ENCODE measurements around the gene EDEM3.

EDEM3 gene

GRCh38 chr1:184716158-184716557 lies 38.5 kb downstream of the EDEM3 start:
- Histone ChIP-seq H4K91ac (ENCODE audit: low read length) (no peak overlapping the region), H2BK15ac (ENCODE audit: low read depth, poor library complexity, severe bottlenecking) (no peak overlapping the region), H3K9me3 (ENCODE audit: control insufficient read depth, low read length) (no peaks in the 10 kb centered on the region), H2BK12ac (ENCODE audit: low read length in 2 of 2) (no peak overlapping the region), H3K18ac (ENCODE audit: low read depth in 1 of 2, low read length in 2 of 2) (no peak overlapping the region), H3K4ac (ENCODE audit: low read depth in 1 of 2, low read length in 2 of 2) (no peak overlapping the region), H3K4me3 (ENCODE audit: insufficient read depth in 1 of 2, low read depth in 1 of 2, low read length in 2 of 2) (no peak overlapping the region), H4K8ac (ENCODE audit: low read length) (no peak overlapping the region), H3K9ac (ENCODE audit: low read length) (no peak overlapping the region), H3K14ac (ENCODE audit: low read length in 2 of 2) (no peak overlapping the region), H3K79me1 (replicated peaks; ENCODE audit: low read length, poor library complexity, severe bottlenecking) (peaks cover 1% of the 10 kb centered on the region), H2BK120ac (ENCODE audit: low read depth, low read length) (no peak overlapping the region), H2BK5ac (ENCODE audit: low read depth, low read length, poor library complexity, severe bottlenecking) (no peak overlapping the region), H3K4me1 (ENCODE audit: control insufficient read depth, insufficient read depth, low read depth, low read length) (no peaks in the 10 kb centered on the region), H3K36me3 (ENCODE audit: control insufficient read depth in 1 of 2, insufficient read depth in 2 of 2, low read depth in 1 of 2, low read length in 2 of 2) (peaks cover 0 to 100% of the 10 kb centered on the region in 2 experiments), H3K27me3 (ENCODE audit: control insufficient read depth in 1 of 2, insufficient read depth in 1 of 2, low read length in 2 of 2) (no peaks in the 10 kb centered on the region), H3K4me2 (ENCODE audit: low read length, poor library complexity, severe bottlenecking) (no peak overlapping the region), H3K23ac (ENCODE audit: low read length in 2 of 2) (no peak overlapping the region), H2AK5ac (ENCODE audit: low read length, severe bottlenecking) (no peak overlapping the region), H3K27ac (ENCODE audit: low read length, poor library complexity, severe bottlenecking) (no peak overlapping the region), H2AFZ (ENCODE audit: low read depth, low read length) (no peak overlapping the region)
- WGBS, result 100% methylated on average over 1 of the region's 2 CpGs
- DNase-seq, result no peak

GRCh38 chr1:184709418-184709817 lies 45.2 kb downstream of the EDEM3 start:
- no peak overlapping the region for H3K9ac ChIP-seq (ENCODE audit: low read length)
- H2BK120ac ChIP-seq (ENCODE audit: low read depth, low read length), result no peak overlapping the region
- H3K79me1 ChIP-seq (replicated peaks; ENCODE audit: low read length, poor library complexity, severe bottlenecking), result peaks cover 4% of the 10 kb centered on the region
- H3K23ac ChIP-seq (ENCODE audit: low read length in 2 of 2), result no peak overlapping the region
- no peak overlapping the region for H3K27ac ChIP-seq (ENCODE audit: low read length, poor library complexity, severe bottlenecking)
- H2BK5ac ChIP-seq (ENCODE audit: low read depth, low read length, poor library complexity, severe bottlenecking), result no peak overlapping the region
- H3K4ac ChIP-seq (ENCODE audit: low read depth in 1 of 2, low read length in 2 of 2), result no peak overlapping the region
- no peaks in the 10 kb centered on the region for H3K4me1 ChIP-seq (ENCODE audit: control insufficient read depth, insufficient read depth, low read depth, low read length)
- no peaks in the 10 kb centered on the region for H3K27me3 ChIP-seq (ENCODE audit: control insufficient read depth in 1 of 2, insufficient read depth in 1 of 2, low read length in 2 of 2)
- peaks cover 0 to 96% of the 10 kb centered on the region in 2 experiments for H3K36me3 ChIP-seq (ENCODE audit: control insufficient read depth in 1 of 2, insufficient read depth in 2 of 2, low read depth in 1 of 2, low read length in 2 of 2)
- H3K4me3 ChIP-seq (ENCODE audit: insufficient read depth in 1 of 2, low read depth in 1 of 2, low read length in 2 of 2), result no peak overlapping the region
- H4K91ac ChIP-seq (ENCODE audit: low read length), result no peak overlapping the region
- no peak overlapping the region for H2AFZ ChIP-seq (ENCODE audit: low read depth, low read length)
- no peak overlapping the region for H2AK5ac ChIP-seq (ENCODE audit: low read length, severe bottlenecking)
- no peak overlapping the region for H3K14ac ChIP-seq (ENCODE audit: low read length in 2 of 2)
- no peaks in the 10 kb centered on the region for H3K9me3 ChIP-seq (ENCODE audit: control insufficient read depth, low read length)
- H2BK12ac ChIP-seq (ENCODE audit: low read length in 2 of 2), result no peak overlapping the region
- H3K4me2 ChIP-seq (ENCODE audit: low read length, poor library complexity, severe bottlenecking), result no peak overlapping the region
- H3K18ac ChIP-seq (ENCODE audit: low read depth in 1 of 2, low read length in 2 of 2), result no peak overlapping the region
- DNase-seq, result no peak
- H4K8ac ChIP-seq (ENCODE audit: low read length), result no peak overlapping the region
- no peak overlapping the region for H2BK15ac ChIP-seq (ENCODE audit: low read depth, poor library complexity, severe bottlenecking)

GRCh38 chr1:184708084-184708676 lies 46.5 kb downstream of the EDEM3 start:
- Histone ChIP-seq H3K4me3 (ENCODE audit: insufficient read depth in 1 of 2, low read depth in 1 of 2, low read length in 2 of 2) (no peak overlapping the region), H4K8ac (ENCODE audit: low read length) (no peak overlapping the region), H3K9me3 (ENCODE audit: control insufficient read depth, low read length) (no peaks in the 10 kb centered on the region), H2AFZ (ENCODE audit: low read depth, low read length) (no peak overlapping the region), H3K27me3 (ENCODE audit: control insufficient read depth in 1 of 2, insufficient read depth in 1 of 2, low read length in 2 of 2) (no peaks in the 10 kb centered on the region), H3K4me1 (ENCODE audit: control insufficient read depth, insufficient read depth, low read depth, low read length) (no peaks in the 10 kb centered on the region), H4K91ac (ENCODE audit: low read length) (no peak overlapping the region), H3K4me2 (ENCODE audit: low read length, poor library complexity, severe bottlenecking) (no peak overlapping the region), H3K36me3 (ENCODE audit: control insufficient read depth in 1 of 2, insufficient read depth in 2 of 2, low read depth in 1 of 2, low read length in 2 of 2) (peaks cover 3 to 94% of the 10 kb centered on the region in 2 experiments), H2BK5ac (ENCODE audit: low read depth, low read length, poor library complexity, severe bottlenecking) (no peak overlapping the region), H2BK15ac (ENCODE audit: low read depth, poor library complexity, severe bottlenecking) (no peak overlapping the region), H3K9ac (ENCODE audit: low read length) (no peak overlapping the region), H2BK120ac (ENCODE audit: low read depth, low read length) (no peak overlapping the region), H3K23ac (ENCODE audit: low read length in 2 of 2) (no peak overlapping the region), H3K18ac (ENCODE audit: low read depth in 1 of 2, low read length in 2 of 2) (no peak overlapping the region), H3K79me1 (replicated peaks; ENCODE audit: low read length, poor library complexity, severe bottlenecking) (peaks cover 7% of the 10 kb centered on the region), H2AK5ac (ENCODE audit: low read length, severe bottlenecking) (no peak overlapping the region), H2BK12ac (ENCODE audit: low read length in 2 of 2) (no peak overlapping the region), H3K4ac (ENCODE audit: low read depth in 1 of 2, low read length in 2 of 2) (no peak overlapping the region), H3K14ac (ENCODE audit: low read length in 2 of 2) (no peak overlapping the region), H3K27ac (ENCODE audit: low read length, poor library complexity, severe bottlenecking) (no peak overlapping the region)
- DNase-seq, result no peak
- WGBS, result 96% methylated on average over 6 of the region's 6 CpGs

- Histone ChIP-seq H3K4me2 (ENCODE audit: low read length, poor library complexity, severe bottlenecking) (no peak overlapping the region), H4K91ac (ENCODE audit: low read length) (no peak overlapping the region), H2BK15ac (ENCODE audit: low read depth, poor library complexity, severe bottlenecking) (no peak overlapping the region), H3K27me3 (ENCODE audit: control insufficient read depth in 1 of 2, insufficient read depth in 1 of 2, low read length in 2 of 2) (no peaks in the 10 kb centered on the region), H2BK12ac (ENCODE audit: low read length in 2 of 2) (no peak overlapping the region), H4K8ac (ENCODE audit: low read length) (no peak overlapping the region), H3K4me1 (ENCODE audit: control insufficient read depth, insufficient read depth, low read depth, low read length) (no peaks in the 10 kb centered on the region), H3K14ac (ENCODE audit: low read length in 2 of 2) (no peak overlapping the region), H2BK120ac (ENCODE audit: low read depth, low read length) (no peak overlapping the region), H3K4ac (ENCODE audit: low read depth in 1 of 2, low read length in 2 of 2) (no peak overlapping the region), H3K18ac (ENCODE audit: low read depth in 1 of 2, low read length in 2 of 2) (no peak overlapping the region), H3K23ac (ENCODE audit: low read length in 2 of 2) (no peak overlapping the region), H3K27ac (ENCODE audit: low read length, poor library complexity, severe bottlenecking) (no peak overlapping the region), H3K36me3 (ENCODE audit: control insufficient read depth in 1 of 2, insufficient read depth in 2 of 2, low read depth in 1 of 2, low read length in 2 of 2) (peaks cover 3 to 94% of the 10 kb centered on the region in 2 experiments), H3K9me3 (ENCODE audit: control insufficient read depth, low read length) (no peaks in the 10 kb centered on the region), H2BK5ac (ENCODE audit: low read depth, low read length, poor library complexity, severe bottlenecking) (no peak overlapping the region), H2AFZ (ENCODE audit: low read depth, low read length) (no peak overlapping the region), H2AK5ac (ENCODE audit: low read length, severe bottlenecking) (no peak overlapping the region), H3K79me1 (replicated peaks; ENCODE audit: low read length, poor library complexity, severe bottlenecking) (peaks cover 6% of the 10 kb centered on the region), H3K4me3 (ENCODE audit: insufficient read depth in 1 of 2, low read depth in 1 of 2, low read length in 2 of 2) (no peak overlapping the region), H3K9ac (ENCODE audit: low read length) (no peak overlapping the region)
- no CpG with 5 or more reads among the region's 1 CpG for WGBS
- DNase-seq, result no peak
Observed at GRCh38 chr1:184705271-184705670, 49.4 kb downstream of the EDEM3 start.

Measured in mesenchymal stem cell (in vitro differentiated cells and primary cell).